ENCODE data around the gene JUND. TPM values are rescaled to one million over a fixed set of nuclear protein-coding genes. Genes with fewer than 3 reads are reported as not detected.

Gene JUND
- total RNA-seq, 1 donor from 2014 or later: 107 TPM

GRCh38 chr19:18257503-18258470 is 23.6 kb downstream of the JUND start:
- DNase-seq (no peak), ATAC-seq (ENCODE audit: poor library complexity) (no peak)
- intact Hi-C loops (cut with DNase I): no loop called here

GRCh38 chr19:18254546-18255503 is 26.6 kb downstream of the JUND start:
- DNase-seq (no peak), ATAC-seq (ENCODE audit: poor library complexity) (no peak)
- intact Hi-C loops (cut with DNase I): loop anchor here (5.0 kb wide), 1 partner anchor 143 kb away; no protein-coding TSS in a partner anchor

GRCh38 chr19:18253716-18254115 is 27.7 kb downstream of the JUND start:
- ATAC-seq (ENCODE audit: poor library complexity) (peak; percentile 42), DNase-seq (no peak)
- intact Hi-C loops (cut with DNase I): loop anchor here (2.0 to 5.0 kb wide), 2 partner anchors 45 to 141 kb away; no protein-coding TSS in a partner anchor

GRCh38 chr19:18253130-18253529 is 28.3 kb downstream of the JUND start:
- DNase-seq (no peak), ATAC-seq (ENCODE audit: poor library complexity) (no peak)
- intact Hi-C loops (cut with DNase I): loop anchor here (2.0 to 5.0 kb wide), 2 partner anchors 44 to 141 kb away; no protein-coding TSS in a partner anchor

- DNase-seq: no peak
- no peak for ATAC-seq (ENCODE audit: poor library complexity)
- intact Hi-C loops (cut with DNase I): loop anchor here (2.0 to 5.0 kb wide), 2 partner anchors 44 to 140 kb away; no protein-coding TSS in a partner anchor
Observed at GRCh38 chr19:18252370-18252717, 29.1 kb downstream of the JUND start.

GRCh38 chr19:18251587-18252369 is 29.6 kb downstream of the JUND start:
- intact Hi-C loops (cut with DNase I): loop anchor here (2.0 to 5.0 kb wide), 2 partner anchors 43 to 139 kb away; no protein-coding TSS in a partner anchor
- peak; percentile 76 for DNase-seq
- peak; percentile 80 for ATAC-seq (ENCODE audit: poor library complexity)

GRCh38 chr19:18249834-18250233 is 31.6 kb downstream of the JUND start:
- ATAC-seq (ENCODE audit: poor library complexity) (no peak), DNase-seq (no peak)
- intact Hi-C loops (cut with DNase I): loop anchor here (5.0 kb wide), 1 partner anchor 138 kb away; no protein-coding TSS in a partner anchor

GRCh38 chr19:18245297-18245696 is 36.1 kb downstream of the JUND start:
- no peak for ATAC-seq (ENCODE audit: poor library complexity)
- DNase-seq: no peak
- intact Hi-C loops (cut with DNase I): no loop called here

- intact Hi-C loops (cut with DNase I): no loop called here
- no peak for DNase-seq
- no peak for ATAC-seq (ENCODE audit: poor library complexity)
Observed at GRCh38 chr19:18239303-18239702, 42.1 kb downstream of the JUND start.

GRCh38 chr19:18234194-18234593 is 47.2 kb downstream of the JUND start:
- intact Hi-C loops (cut with DNase I): no loop called here
- DNase-seq (no peak), ATAC-seq (ENCODE audit: poor library complexity) (no peak)

- intact Hi-C loops (cut with DNase I): no loop called here
- ATAC-seq (ENCODE audit: poor library complexity) (peak; percentile 62), DNase-seq (peak; percentile 59)
Observed at GRCh38 chr19:18233224-18233825, 48.1 kb downstream of the JUND start.

- no peak for ATAC-seq (ENCODE audit: poor library complexity)
- DNase-seq: no peak
- intact Hi-C loops (cut with DNase I): no loop called here
Observed at GRCh38 chr19:18232540-18233223, 48.7 kb downstream of the JUND start.

- ATAC-seq (ENCODE audit: poor library complexity) (no peak), DNase-seq (no peak)
- intact Hi-C loops (cut with DNase I): no loop called here
Observed at GRCh38 chr19:18231775-18232174, 49.6 kb downstream of the JUND start.

- ATAC-seq (ENCODE audit: poor library complexity): no peak
- no peak for DNase-seq
- intact Hi-C loops (cut with DNase I): no loop called here
Observed at GRCh38 chr19:18230941-18231734, 50.3 kb downstream of the JUND start.

GRCh38 chr19:18229915-18230314 is 51.5 kb downstream of the JUND start:
- ATAC-seq (ENCODE audit: poor library complexity) (no peak), DNase-seq (no peak)
- intact Hi-C loops (cut with DNase I): no loop called here
